ENCODE data around the gene DGKB.

GRCh38 chr7:14950013-14950412 lies 47.5 kb upstream of the DGKB start:
- TF ChIP-seq CTCF (conservative IDR thresholded peaks at IDR 0.05; ENCODE audit: low read depth, low read length) (no peak), EZH2 (IDR thresholded peaks at IDR 0.05; ENCODE audit: borderline replicate concordance, low read depth, low read length, poor library complexity, severe bottlenecking) (no peak)
